ENCODE data around the gene KRCC1.

KRCC1 gene

GRCh38 chr2:88055371-88056128, at the start of gene KRCC1:
Gene KRCC1, minus strand, starts transcription at chr2:88055783. Its CDS starts 27,220 bp downstream, at chr2:88028563.
- FAIRE-seq (peak; percentile 48), DNase-seq (ENCODE audit: low spot score) (peak; percentile 91)

GRCh38 chr2:88100489-88100858, 44.9 kb upstream of the KRCC1 start:
- no peak for DNase-seq (ENCODE audit: low spot score)
- FAIRE-seq: no peak

- FAIRE-seq (no peak), DNase-seq (ENCODE audit: low spot score) (no peak)
Observed at GRCh38 chr2:88099798-88100488, 44.4 kb upstream of the KRCC1 start.

- FAIRE-seq (no peak), DNase-seq (ENCODE audit: low spot score) (no peak)
Observed at GRCh38 chr2:88098558-88098900, 42.9 kb upstream of the KRCC1 start.

- no peak for DNase-seq (ENCODE audit: low spot score)
- FAIRE-seq: no peak
Observed at GRCh38 chr2:88097891-88098557, 42.4 kb upstream of the KRCC1 start.

GRCh38 chr2:88097192-88097591, 41.6 kb upstream of the KRCC1 start:
- FAIRE-seq: no peak

GRCh38 chr2:88096708-88097107, 41.1 kb upstream of the KRCC1 start:
- FAIRE-seq: no peak

More at GRCh38 chr2:88097192-88097591, 41.6 kb upstream of the KRCC1 start:
- no peak for DNase-seq (ENCODE audit: low spot score)

GRCh38 chr2:88095022-88095421, 39.4 kb upstream of the KRCC1 start:
- no peak for FAIRE-seq
- no peak for DNase-seq (ENCODE audit: low spot score)

More at GRCh38 chr2:88096708-88097107, 41.1 kb upstream of the KRCC1 start:
- DNase-seq (ENCODE audit: low spot score): no peak

- DNase-seq (ENCODE audit: low spot score) (no peak), FAIRE-seq (no peak)
Observed at GRCh38 chr2:88092773-88093172, 37.2 kb upstream of the KRCC1 start.

- no peak for DNase-seq (ENCODE audit: low spot score)
- no peak for FAIRE-seq
Observed at GRCh38 chr2:88091943-88092342, 36.4 kb upstream of the KRCC1 start.

GRCh38 chr2:88090446-88091283, 35.1 kb upstream of the KRCC1 start:
- no peak for FAIRE-seq
- no peak for DNase-seq (ENCODE audit: low spot score)

- DNase-seq (ENCODE audit: low spot score) (no peak), FAIRE-seq (no peak)
Observed at GRCh38 chr2:88088999-88089398, 33.4 kb upstream of the KRCC1 start.

- DNase-seq (ENCODE audit: low spot score) (no peak), FAIRE-seq (no peak)
Observed at GRCh38 chr2:88087763-88088162, 32.2 kb upstream of the KRCC1 start.

GRCh38 chr2:88087073-88087472, 31.5 kb upstream of the KRCC1 start:
- FAIRE-seq (no peak), DNase-seq (ENCODE audit: low spot score) (no peak)

- DNase-seq (ENCODE audit: low spot score): no peak
- no peak for FAIRE-seq
Observed at GRCh38 chr2:88086401-88086800, 30.8 kb upstream of the KRCC1 start.

GRCh38 chr2:88085602-88086001, 30.0 kb upstream of the KRCC1 start:
- DNase-seq (ENCODE audit: low spot score) (no peak), FAIRE-seq (no peak)

GRCh38 chr2:88085099-88085498, 29.5 kb upstream of the KRCC1 start:
- FAIRE-seq: no peak
- DNase-seq (ENCODE audit: low spot score): no peak

GRCh38 chr2:88082781-88083180, 27.2 kb upstream of the KRCC1 start:
- no peak for FAIRE-seq
- DNase-seq (ENCODE audit: low spot score): no peak

- FAIRE-seq: no peak
- no peak for DNase-seq (ENCODE audit: low spot score)
Observed at GRCh38 chr2:88081924-88082608, 26.5 kb upstream of the KRCC1 start.

- FAIRE-seq: no peak
- DNase-seq (ENCODE audit: low spot score): no peak
Observed at GRCh38 chr2:88080545-88080944, 25.0 kb upstream of the KRCC1 start.

GRCh38 chr2:88078643-88079172, 23.1 kb upstream of the KRCC1 start:
- DNase-seq (ENCODE audit: low spot score): no peak
- no peak for FAIRE-seq

Data from RCC 7860 (cell line).